HG02610 (cell line): ENCODE measurements around the gene SSBP4.

ENCODE experiments used
- ATAC-seq: cut with Tn5 transposase; IDR thresholded peaks from one replicate; pipeline ENCODE4 v1.9.1; 2021; ENCODE audit warnings: mild to moderate bottlenecking, moderate library complexity; ENCODE audit not compliant: unreplicated experiment

The SSBP4 gene

DNA sequence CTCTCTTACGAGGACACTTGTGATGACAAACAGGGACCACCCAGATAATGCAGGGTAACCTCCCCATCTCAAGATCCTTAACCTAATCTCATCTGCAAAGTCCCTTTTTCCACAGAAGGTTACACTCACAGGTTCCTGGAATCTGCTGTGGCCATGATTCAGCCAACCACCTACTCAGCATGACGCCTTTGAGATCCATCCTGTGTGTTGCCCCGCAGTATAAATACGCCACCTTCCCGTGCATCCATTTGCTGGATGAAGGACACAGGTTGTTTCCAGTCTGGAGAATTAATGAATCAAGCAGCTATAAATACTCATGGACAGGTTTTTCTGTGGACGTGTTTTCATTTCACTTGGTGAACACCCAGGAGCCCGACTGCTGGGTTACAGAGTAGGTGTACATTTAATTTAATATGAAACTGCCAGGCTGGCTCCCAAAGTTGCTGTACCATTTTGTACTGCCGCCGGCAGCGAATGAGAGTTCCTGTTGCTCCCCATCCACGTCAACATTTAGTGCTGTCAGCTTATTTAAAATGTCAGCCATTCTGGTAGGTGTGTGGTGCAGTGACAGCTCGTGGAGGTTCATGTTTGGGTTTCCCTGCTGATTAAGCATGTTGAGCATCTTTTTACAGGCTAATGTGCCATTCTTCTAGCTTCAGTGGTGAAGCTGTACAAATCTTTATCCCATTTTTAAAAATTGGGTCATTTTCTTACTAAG, 62.5 kb downstream of the SSBP4 start:
- ATAC-seq = no peak

DNA sequence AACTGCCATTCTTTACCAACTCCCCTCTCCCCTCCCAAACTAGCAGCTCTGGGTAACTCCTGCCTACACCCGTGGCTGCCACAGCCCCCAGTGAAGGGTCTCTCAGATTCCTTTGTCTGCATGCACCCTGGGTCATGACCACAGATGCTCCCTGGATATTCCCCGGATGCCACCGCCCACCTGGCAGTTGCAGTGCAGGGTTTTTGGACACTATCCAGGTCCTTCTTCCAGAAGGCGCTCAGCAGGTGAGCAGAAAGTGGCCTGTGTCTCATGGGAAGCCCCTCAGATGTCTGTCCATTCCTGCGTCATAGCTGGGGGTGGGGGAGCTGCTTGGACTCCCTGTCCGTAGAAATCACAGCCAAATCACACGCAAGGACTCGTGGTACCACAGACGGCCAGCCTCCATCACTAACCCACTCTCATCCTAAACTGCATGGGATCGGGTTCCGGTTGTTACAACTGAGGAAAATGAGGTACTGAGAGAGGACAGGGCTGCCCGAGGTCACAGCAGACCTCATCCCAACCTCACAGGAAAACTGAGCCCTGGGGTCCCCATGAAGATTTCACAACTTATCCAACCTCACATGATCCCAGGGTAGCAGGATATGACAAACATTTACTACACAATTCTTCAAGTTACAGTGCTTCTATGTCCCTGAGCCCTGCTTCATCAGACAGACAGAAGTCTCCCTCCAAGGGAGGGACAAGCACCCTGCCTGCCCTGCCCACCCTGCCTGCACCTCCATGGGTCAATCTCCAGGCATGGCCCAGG, 64.1 kb downstream of the SSBP4 start:
- no peak for ATAC-seq
